Measurements from ENCODE around the gene DNAH7. TPM values are rescaled to one million over a fixed set of nuclear protein-coding genes. Genes with fewer than 3 reads are reported as not detected.

The DNAH7 gene
- total and polyA plus RNA-seq, 2 of the 13 experiments (the other 11 are each of a cell fraction or from before 2014, with no cell fraction given): 0.09 TPM; not detected in 1

DNA sequence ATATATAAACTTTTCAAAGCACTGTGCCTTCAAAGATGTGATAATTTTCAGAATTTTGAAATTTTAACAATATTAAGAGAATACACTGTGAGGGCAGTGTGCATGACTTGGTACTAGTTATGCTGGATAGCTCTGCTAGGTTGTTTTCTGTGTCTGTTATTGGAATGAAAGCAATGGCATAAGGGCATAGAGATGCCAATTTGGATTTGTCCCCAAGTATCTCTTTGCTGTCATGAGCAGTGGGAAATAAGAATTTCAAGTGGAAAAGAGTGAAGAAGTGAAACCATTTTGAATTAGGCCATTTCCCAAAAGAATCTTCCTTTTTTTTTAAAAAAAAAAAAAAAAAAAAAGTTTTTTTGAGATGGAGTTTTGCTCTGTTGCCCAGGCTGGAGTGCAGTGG is 334.8 kb downstream of the DNAH7 start:
- no peak for ATAC-seq
- in situ Hi-C loops (cut with HindIII; ENCODE audit: extremely low pct_ligation_motif_present, low pct_unique_long_range_greater_than_20kb): no loop called here

More for the DNA sequence above, 334.8 kb downstream of the DNAH7 start:
- H3K79me2 ChIP-seq (ENCODE audit: insufficient read depth, low read length): no peaks in the 10 kb centered on the region
- H4K20me1 ChIP-seq (ENCODE audit: insufficient read depth, low read length): no peaks in the 10 kb centered on the region
- no peak overlapping the region for H3K9ac ChIP-seq (ENCODE audit: insufficient read depth, low read depth, low read length)
- intact Hi-C loops (cut with micrococcal nuclease; ENCODE audit: unreplicated experiment): no loop called here
- ChIA-PET CTCF (ENCODE audit: low intra/inter-chr PET ratio, low total read pairs) (no interaction called here), POLR2A (no interaction called here)
- FAIRE-seq (no peak), DNase-seq (ENCODE audit: low spot score) (no peak)
- H3K27me3 ChIP-seq (ENCODE audit: control insufficient read depth in 1 of 2, insufficient read depth in 2 of 2, low read length in 2 of 2): no peaks in the 10 kb centered on the region
- no peak overlapping the region for H2AFZ ChIP-seq (ENCODE audit: low read length)
- no peak overlapping the region for H3K27ac ChIP-seq (ENCODE audit: extremely low read length, insufficient read depth, low read length)
- H3K4me3 ChIP-seq (replicated peaks in 1 of 3; ENCODE audit: insufficient read depth in 1 of 3, low read depth in 2 of 3, low read length in 3 of 3): no peak overlapping the region
- no peaks in the 10 kb centered on the region for H3K4me1 ChIP-seq (ENCODE audit: insufficient read depth, low read length)
- H3K9me3 ChIP-seq (ENCODE audit: low read length): no peaks in the 10 kb centered on the region
- peaks cover 2 to 8% of the 10 kb centered on the region in 2 experiments; a peak in 3 of 5 replicates for H3K36me3 ChIP-seq (replicated peaks in 1 of 2; ENCODE audit: control insufficient read depth in 1 of 2, insufficient read depth in 2 of 2, low read length in 2 of 2)
- H3K4me2 ChIP-seq (ENCODE audit: low read depth, low read length): no peak overlapping the region
- BruUV-seq (replicated peaks): no TSS peak
- TF ChIP-seq PCBP2 (optimal IDR thresholded peaks at IDR 0.05; ENCODE audit: low read depth, low read length, poor library complexity, severe bottlenecking) (no peak), RARA (CRISPR knock-in tag; IDR thresholded peaks at IDR 0.05) (no peak), NR2F2 (IDR thresholded peaks at IDR 0.05; ENCODE audit: borderline replicate concordance, low read depth) (no peak), ATM (IDR thresholded peaks at IDR 0.05; ENCODE audit: borderline replicate concordance) (no peak), NONO (IDR thresholded peaks at IDR 0.05) (no peak), NONO (CRISPR knock-in tag; conservative IDR thresholded peaks at IDR 0.05) (no peak), HOMEZ (CRISPR knock-in tag; IDR thresholded peaks at IDR 0.05; ENCODE audit: low read depth) (no peak), KDM2A (CRISPR knock-in tag; IDR thresholded peaks at IDR 0.05; ENCODE audit: borderline replicate concordance, low read depth) (no peak), MAF1 (CRISPR knock-in tag; IDR thresholded peaks at IDR 0.05; ENCODE audit: borderline replicate concordance) (no peak), AFF4 (CRISPR knock-in tag; IDR thresholded peaks at IDR 0.05) (no peak), NR0B2 (CRISPR knock-in tag; IDR thresholded peaks at IDR 0.05) (no peak), ZSCAN22 (CRISPR knock-in tag; IDR thresholded peaks at IDR 0.05) (no peak)

All from HepG2 (cell line).